Stimulated activated CD4-positive, alpha-beta T cell treated with anti-CD3 and anti-CD28 coated beads, Interleukin-12 subunit alpha, Interleukin-12 subunit beta, amount 100 ng/mL, for 24 hours (primary cell): ENCODE measurements around the gene TMEM33.
A peak's percentile ranks its signal among the peaks of the same experiment; 100 is the strongest.
"Not testable (repeated sequence)": the region's sequence is repeated elsewhere in the genome, so short reads cannot be mapped to it uniquely, and the experiment has no call there.

Source experiments
- DNase-seq, 2 experiments: peaks; one replicate each; pipeline ENCODE4 v3.0.0-alpha.2; 2020; ENCODE audit warnings: low read depth in 2 of 2

Gene TMEM33, protein sequence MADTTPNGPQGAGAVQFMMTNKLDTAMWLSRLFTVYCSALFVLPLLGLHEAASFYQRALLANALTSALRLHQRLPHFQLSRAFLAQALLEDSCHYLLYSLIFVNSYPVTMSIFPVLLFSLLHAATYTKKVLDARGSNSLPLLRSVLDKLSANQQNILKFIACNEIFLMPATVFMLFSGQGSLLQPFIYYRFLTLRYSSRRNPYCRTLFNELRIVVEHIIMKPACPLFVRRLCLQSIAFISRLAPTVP

DNA sequence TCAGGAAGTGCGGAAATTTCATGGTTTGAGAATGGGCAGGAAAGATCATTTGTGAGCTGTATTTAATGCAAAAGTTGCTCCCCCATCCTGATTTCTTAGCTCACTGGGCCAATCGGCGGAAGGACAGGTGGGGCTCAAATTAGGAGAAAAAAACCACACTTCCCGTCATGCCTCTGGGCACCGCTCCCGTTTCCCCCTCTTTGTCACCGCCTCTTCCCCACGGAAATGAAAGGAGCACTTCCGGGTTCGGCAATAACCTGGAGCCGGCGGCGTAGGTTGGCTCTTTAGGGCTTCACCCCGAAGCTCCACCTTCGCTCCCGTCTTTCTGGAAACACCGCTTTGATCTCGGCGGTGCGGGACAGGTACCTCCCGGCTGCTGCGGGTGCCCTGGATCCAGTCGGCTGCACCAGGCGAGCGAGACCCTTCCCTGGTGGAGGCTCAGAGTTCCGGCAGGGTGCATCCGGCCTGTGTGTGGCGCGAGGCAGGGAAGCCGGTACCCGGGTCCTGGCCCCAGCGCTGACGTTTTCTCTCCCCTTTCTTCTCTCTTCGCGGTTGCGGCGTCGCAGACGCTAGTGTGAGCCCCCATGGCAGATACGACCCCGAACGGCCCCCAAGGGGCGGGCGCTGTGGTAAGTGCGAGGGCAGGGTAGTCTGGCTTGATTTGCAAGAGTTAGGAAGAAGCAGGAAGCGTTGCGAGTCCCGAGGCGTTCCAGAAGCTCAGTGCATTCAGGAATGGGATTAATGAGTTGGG is at the start of gene TMEM33:
Gene TMEM33, plus strand, starts transcription at position 529 of the 751 bp plus-strand sequence. Its CDS starts 56 bp downstream, at position 585.
- peak; percentile 67 to 74 for DNase-seq

DNA sequence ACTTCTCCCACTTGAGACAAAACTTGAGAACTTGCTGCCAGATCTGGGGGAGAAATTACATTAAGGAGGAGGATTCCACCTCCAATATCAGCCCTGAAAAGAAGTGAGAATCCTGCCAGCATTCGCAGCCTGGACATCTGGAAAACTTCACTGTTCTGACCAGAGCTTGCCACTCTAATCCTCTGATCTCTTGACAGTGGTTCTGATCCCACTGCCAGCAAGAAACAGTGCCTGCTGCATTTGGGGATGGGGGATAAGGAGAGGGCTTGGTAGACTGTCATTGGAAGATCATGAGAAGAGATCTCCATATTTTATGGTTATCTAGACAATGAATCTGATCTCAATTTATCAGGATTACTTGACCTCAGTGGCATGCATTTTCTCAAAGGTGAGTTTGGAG is 49.8 kb upstream of the TMEM33 start:
- no peak for DNase-seq

DNA sequence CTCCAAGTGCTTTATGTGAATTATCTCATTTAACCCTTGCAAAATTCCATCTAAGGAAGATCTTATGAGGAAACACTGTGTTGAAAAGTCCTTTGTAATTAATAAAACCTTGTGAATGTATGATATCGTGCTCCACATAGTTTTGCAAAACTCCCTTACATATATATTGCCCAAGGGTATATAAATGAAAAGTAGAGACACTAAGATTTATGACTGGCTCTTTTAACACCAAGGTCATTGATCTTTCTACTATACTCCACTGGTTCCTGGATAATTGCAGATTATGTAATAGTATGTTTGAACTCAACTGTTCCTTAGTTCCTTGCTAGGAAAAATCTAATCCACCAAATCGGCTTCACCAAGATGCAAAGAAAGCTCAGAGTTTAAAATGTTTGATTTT is 48.0 kb upstream of the TMEM33 start:
- no peak for DNase-seq

DNA sequence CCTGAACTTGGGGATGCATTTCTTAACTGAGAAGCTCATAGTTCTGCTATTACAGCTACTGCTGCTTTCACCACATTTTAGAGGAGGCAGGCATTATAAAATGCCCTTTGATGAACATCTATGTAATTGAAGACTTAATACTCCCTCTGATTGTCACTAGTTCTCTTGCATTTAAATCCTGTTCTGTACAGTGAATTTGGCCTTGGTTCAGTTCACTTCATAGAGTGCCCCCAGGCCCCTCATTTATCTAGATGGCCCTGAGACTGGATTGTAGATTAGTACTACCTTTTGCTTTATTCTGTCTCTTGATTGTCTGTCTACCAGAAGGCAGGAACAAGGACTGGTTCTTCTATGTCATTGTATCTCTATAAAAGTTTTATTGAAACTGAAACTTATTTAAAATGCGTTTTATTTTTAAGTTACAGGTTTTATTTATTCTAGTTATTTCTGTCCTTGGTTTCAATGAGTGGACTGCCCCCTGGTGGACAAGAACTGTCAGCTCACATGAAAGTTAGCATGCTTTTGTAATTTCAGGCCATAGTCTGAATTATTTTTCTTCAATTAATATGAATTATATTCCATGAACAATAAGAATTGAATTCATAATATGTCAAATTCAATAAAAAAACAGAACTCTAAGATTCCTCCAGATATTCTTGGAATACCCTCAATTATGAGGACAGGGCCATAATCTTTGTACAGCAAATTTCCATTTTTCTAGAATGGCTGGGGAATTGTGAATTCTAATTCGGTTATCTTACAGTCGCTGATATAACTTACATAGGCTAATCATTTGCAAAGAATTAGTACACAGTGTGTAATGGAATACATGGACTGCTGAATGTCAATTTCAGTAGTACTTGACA is 47.2 kb upstream of the TMEM33 start:
- DNase-seq: peak; percentile 19 to 32

DNA sequence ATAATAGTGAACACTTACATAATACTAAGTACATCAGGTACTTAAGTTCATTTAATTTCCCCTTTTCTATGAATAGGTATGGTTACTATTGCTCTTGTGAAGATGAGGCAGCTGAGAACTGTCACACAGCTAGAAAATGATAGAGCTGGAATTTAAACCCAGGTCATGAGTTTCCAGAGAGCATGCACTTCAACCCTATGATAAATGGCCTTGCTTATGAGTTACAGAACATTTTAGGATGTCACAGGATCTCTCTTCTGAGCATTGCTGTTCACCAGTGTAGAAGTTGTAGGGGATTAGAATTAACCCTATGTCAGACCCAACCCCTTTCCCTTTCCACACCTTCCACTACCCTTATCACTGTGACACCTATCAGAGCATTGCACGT is 46.5 kb upstream of the TMEM33 start:
- no peak for DNase-seq

DNA sequence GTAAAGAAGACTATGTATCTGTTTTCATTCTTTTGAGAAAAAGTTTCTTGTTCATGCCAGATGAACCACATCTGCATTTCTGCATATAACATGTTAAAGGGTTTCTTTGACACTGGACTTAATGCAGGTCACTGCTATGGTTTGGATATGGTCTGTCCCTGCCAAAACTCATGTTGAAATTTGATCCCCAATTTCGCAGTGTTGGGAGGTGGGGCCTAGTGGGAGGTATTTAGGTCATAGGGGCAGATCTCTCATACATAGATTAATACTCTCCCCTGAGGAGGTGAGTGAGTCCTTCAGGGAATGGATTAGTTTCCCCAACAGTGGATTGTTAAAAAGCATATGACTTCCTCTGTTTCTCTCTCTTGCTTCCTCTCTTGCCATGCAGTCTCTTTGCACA is 45.9 kb upstream of the TMEM33 start:
- no peak for DNase-seq

DNA sequence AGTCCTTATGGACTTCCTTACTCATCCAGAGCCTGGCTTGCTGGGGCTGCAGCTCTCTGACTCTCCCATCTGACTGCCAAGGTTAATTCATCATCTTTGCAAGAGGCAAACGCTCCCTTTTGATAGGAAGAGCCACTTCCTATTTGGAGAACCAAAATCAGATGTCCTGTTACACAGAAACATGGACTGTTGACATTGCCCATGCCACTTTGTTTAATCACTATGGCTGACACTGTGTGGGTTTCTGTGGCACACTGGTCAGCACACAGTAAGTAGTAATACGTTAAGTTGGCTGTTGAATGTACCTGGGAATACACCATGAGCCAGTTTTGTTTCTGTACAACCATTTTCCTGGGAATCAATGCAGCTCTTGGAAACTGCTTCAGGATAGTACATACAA is 45.1 kb upstream of the TMEM33 start:
- no peak for DNase-seq

DNA sequence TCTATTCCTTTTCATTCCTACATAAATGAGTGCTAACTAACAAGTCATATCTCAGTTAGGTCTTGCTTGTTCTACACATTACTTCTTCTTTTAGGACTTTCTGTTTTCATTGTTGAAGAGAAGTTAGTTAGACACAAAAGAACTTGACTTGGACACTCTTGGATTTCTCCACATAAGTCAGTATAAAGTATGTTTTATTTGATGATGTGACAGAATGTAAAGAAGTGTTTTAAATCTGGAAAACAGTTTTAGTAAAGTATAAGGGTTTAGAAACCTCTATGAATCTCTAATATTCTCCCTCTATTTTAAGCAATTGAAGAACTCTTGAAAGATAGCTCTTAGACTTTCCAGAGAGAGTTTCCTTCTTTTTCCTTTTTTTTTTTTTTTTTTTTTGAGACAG is 38.6 kb upstream of the TMEM33 start:
- no peak for DNase-seq

DNA sequence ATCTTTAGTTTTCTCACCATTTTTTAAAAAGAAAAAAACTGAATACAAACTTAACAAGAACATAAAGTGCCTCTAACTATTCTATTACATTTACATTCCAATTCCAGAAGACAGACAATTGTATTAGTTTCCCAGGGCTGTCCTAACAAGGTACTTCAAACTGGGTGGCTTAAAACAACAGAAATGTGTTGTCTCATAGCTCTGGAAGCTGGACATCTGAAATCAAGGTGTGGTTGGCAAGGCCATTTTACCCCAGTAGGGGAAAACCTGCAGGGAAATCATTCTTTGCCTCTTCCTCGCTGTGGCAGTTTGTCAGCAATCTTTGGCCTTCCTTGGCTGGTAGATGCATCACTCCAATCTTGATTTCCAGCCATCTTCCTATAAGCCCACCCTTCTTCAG is 37.5 kb upstream of the TMEM33 start:
- no peak for DNase-seq

DNA sequence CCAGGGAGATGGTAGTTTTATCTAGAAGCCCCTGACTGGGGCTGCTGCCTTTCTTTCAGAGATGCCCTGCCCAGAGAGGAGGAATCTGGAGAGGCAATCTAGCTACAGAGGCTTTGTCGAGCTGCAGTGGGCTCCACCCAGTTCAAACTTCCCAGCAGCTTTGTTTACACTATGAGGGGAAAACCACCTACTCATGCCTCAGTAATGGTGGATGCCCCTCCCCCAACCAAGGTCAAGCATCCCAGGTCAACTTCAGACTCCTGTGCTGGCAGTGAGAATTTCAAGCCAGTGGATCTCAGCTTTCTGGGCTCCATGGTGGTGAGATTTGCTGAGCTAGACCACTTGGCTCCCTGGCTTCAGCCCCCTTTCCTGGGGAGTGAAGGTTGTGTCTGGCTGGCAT is 26.1 kb upstream of the TMEM33 start:
- not testable (repeated sequence) for DNase-seq

DNA sequence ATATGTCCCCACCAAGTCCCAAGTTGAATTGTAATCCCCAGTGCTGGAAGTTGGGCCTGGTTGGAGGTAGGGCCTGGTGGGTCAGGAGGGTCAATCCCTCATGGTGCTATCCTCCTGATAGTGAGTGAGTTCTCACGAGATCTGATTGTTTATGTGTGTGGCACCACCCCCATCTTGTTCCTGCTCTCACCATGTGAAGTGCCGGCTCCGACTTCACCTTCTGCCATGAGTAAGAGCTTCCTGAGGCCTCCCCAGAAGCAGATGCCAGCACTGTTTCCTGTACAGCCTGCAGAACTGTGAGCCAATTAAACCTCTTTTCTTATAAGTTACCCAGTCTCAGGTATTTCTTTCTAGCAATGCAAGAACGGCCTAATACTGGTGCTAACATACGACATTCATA is 22.7 kb upstream of the TMEM33 start:
- no peak for DNase-seq

DNA sequence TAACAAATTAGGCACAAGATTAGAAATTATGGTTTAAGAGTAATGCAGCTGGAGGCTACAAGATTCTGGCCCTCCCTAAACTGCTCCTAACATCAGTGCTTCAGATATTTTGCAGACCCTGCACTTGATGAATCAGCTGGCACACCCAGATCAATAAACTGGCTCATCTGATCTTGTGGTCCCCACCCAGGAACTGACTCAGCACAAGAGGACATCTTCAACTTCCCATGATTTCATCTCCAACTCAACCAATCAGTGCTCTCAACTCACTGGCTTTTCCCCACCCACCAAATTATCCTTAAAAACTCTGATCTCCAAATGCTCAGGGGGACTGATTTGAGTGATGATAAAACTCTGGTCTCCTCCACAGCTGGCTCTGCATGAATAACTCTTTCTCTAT is 21.7 kb upstream of the TMEM33 start:
- DNase-seq: no peak

DNA sequence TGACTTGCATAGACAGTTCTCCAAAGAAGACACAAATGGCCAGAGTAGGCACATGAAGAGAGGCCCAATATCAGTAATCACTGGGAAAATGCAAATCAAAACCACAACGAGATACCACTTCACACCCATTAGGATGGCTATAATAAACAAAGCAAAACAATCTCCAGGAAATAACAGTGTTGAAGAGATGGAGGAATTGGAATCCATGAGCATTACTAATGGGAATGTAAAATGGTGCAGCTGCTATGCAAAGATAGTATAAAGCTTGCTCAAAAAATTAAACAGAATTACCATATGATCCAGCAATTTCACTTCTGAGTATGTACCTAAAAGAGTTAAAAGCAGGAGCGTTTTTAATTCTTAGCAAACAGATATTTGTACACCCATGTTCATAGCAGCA is 17.0 kb upstream of the TMEM33 start:
- no peak for DNase-seq

DNA sequence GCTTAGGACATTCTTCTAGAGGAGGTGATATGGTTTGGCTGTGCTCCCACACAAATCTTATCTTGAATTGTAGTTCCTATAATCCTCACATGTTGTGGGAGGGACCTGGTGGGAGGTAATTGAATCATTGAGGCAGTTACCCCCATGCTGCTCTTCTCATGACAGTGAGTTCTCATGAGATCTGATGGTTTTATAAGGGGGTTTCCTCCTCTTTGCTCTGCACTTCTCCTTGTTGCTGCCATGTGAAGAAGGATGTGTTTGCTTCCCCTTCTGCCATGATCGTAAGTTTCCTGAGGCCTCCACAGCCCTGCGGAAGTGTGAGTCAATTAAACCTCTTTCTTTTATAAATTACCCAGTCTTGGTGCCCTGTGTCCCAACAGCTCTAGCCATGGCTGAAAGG is 14.8 kb upstream of the TMEM33 start:
- not testable (repeated sequence) for DNase-seq

DNA sequence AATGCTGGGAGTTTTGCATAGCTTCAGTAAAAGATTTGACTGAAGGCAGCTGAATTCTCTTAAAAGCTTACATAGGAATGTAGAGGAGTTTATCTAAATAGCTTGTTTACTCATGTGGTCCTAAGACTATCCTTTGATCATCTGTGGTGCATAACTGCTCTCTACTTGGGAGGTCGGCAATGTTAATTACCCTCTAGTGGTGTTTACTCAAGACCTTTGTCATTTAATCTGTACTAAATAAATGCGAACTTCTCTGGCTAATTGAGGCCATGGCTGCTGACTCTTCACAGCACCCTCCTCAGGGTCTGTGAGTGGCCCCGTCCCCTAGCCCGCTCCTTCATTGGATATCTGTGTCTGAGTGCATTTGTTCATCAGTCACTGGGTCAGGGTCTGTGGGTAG is 13.8 kb upstream of the TMEM33 start:
- DNase-seq: no peak

DNA sequence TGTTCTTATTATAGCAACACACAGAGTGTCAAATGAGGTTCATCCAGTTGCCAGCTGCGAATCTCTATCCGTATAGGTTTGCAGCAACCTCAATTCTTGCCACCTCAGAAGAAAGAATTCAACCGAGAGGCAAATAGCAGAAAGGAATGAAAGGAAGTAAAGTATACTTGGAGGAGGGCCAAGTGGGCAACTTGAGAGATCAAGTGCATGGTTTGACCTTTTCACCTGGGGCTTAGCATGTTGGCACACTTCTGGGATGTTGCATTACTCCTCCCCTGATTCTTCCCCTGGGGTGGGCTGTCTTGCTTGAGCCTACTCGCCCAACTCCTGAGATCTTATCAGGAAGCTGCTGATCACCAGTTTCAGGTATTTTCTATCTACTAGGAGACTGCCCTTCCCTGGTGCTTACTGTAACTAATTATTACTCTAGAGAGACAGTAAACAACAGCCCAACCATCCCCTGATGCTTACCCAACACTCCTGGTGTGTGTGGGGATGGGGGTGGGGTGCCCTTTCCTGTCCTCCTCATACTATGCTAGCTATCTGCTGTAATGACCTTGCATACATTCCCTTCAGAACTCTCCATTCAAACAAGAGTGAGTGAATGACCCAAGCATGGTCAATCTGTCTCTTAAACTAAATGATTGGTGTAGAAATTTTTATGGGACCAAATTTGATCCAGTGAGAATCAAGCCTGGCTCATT is 7.3 kb upstream of the TMEM33 start:
- DNase-seq: no peak

DNA sequence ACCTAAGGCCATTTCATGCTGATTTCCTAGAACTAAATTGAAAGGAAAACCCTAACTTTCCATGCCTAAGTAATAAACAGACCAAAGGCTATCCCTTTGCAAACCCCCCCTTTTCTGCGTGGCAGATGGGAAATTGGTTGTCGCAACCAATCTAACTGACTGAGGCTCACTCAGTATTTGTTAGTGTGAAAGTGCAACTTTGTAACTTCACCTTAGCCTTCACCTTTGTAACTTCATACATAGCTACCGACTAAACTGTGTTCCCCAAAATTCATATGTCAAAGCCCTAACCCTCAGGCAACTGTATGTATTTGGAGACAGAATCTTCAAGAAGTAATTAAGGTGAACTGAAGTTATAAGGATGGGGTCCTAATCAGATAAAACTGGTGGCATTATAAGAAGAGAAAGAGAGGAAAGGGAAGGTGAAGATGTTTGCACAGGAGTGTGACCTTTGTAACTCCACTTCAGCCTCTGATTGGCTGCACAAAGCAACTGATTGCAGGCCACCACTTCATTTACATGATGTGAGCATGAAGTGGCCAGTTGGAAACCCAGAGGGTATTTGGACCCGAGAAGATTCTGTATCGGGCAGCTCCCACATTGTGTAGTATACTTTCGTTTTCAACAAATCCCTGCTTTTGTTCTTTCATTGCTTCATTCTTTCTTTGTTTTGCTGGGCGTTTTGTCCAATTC is 4.9 kb upstream of the TMEM33 start:
- no peak for DNase-seq

DNA sequence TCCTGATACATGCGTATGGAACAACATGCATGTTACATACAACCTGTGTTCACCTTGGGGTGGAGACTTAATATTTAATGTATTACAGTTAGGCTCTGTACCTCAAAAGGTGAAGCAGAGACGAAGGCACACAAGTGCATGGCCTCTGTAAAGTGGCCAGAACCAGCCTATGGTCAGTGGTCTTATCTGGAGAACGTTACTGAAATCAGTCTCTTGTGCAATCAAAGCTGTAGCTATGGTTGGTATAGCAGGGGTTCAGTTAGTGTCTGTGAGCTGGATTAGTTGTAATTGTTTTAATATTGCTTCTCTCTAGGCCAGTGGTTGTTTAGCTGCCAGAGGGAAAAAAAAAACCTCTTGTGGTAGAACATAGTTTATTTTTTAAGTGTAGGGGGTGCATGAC is 2.2 kb upstream of the TMEM33 start:
- no peak for DNase-seq

DNA sequence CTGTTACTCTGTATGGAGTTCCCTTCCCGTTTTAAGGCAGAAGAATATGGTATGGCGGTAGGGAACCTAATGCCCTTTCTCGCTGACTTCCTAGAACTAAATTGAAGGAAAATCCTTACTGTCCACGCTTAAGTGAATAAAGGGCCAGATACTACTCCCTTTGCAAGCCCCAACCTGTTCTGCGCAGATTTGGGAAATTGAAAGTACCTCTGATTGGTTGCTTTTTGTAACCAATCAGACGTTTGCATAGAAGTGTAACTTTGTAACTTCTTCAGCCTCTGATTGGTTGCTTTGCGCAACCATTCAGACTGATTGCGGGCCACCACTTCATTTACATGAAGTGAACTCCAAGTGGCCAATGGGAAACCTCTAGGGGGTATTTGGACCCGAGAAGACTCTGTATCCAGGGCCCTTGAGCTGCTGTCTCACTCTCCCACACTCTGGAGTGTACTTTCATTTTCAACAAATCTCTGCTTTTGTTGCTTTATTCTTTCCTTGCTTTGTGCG is 1.2 kb upstream of the TMEM33 start:
- DNase-seq: no peak

DNA sequence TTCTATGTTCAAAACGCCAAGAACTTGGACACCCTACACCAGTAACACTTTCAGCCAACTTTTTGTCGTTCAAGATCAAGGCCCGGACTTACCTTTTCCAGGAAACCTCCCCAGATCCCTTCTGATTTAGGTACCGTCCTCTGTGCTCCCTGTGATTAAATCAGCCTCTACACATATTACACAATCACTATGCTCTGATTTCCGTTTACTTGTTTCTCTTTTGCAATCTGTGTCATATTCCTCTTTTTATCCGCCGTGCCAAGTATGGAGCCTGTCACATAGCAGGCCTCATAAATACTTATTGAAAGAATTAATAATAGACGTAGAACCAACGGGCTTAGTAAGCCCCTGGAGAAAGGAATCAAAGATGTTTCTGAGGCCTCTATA is 722 bp upstream of the TMEM33 start:
- no peak for DNase-seq

DNA sequence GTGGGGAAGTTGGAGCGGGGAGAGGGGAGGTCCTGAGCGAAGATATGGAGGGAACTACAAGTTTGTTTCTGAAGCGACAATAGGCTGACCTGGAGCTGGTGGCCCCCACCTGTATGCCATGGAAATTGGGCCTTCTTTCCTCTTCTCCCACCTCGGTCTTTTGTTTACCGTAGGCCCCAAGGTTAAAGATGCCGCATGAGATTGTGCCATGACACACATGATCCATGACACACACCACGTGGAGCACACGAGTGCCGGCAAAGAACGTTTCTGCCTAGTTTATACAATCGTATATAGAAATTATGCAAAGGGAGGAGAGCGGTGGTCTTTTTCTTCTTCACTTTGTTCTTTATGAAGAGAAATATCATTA is 408 bp downstream of the TMEM33 start:
- peak in 1 of 2 experiments; percentile 14 for DNase-seq
